ENCODE data around the gene CARD11. TPM values are rescaled to one million over a fixed set of nuclear protein-coding genes. Genes with fewer than 3 reads are reported as not detected.

Gene CARD11
- total RNA-seq, 4 donors from 2014 or later = 3.1 to 53.6 (median 5.9) TPM

DNA sequence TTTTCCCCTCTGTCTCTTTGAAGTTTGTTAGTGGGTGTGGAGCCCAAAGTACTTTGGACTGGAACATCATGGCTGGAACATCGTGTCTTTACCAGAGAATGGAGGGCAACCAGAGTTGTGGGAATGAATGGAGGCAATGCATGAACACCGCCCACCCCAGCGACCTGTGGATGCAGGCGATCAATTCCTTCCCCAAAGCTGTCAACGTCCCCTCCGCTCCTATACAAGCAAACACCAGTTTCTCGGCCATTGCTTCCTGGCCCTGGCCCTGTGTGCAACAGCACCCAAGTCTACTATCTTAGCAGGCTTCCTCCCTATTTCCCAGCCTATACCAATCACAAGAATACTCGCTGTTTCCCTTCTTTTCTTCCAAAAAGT lies 62.6 kb downstream of the CARD11 start:
- Histone ChIP-seq H3K4me3 (peak overlapping the region in 1 of 4 donors; percentile 33), H3K9me3 (no peaks in the 10 kb centered on the region), H3K27me3 (no peaks in the 10 kb centered on the region), H3K36me3 (no peaks in the 10 kb centered on the region), H3K27ac (peak overlapping the region in 2 of 4 donors; percentile 29 to 80), H3K4me1 (peaks cover 0 to 14% (median 4%) of the 10 kb centered on the region in 4 donors)
- DNase-seq = peak in 1 of 3 donors; percentile 27
- TF ChIP-seq, protein P1, sequence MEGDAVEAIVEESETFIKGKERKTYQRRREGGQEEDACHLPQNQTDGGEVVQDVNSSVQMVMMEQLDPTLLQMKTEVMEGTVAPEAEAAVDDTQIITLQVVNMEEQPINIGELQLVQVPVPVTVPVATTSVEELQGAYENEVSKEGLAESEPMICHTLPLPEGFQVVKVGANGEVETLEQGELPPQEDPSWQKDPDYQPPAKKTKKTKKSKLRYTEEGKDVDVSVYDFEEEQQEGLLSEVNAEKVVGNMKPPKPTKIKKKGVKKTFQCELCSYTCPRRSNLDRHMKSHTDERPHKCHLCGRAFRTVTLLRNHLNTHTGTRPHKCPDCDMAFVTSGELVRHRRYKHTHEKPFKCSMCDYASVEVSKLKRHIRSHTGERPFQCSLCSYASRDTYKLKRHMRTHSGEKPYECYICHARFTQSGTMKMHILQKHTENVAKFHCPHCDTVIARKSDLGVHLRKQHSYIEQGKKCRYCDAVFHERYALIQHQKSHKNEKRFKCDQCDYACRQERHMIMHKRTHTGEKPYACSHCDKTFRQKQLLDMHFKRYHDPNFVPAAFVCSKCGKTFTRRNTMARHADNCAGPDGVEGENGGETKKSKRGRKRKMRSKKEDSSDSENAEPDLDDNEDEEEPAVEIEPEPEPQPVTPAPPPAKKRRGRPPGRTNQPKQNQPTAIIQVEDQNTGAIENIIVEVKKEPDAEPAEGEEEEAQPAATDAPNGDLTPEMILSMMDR (IDR thresholded peaks at IDR 0.05) = no peak
- no peak for TF ChIP-seq POLR2A (IDR thresholded peaks at IDR 0.05)

DNA sequence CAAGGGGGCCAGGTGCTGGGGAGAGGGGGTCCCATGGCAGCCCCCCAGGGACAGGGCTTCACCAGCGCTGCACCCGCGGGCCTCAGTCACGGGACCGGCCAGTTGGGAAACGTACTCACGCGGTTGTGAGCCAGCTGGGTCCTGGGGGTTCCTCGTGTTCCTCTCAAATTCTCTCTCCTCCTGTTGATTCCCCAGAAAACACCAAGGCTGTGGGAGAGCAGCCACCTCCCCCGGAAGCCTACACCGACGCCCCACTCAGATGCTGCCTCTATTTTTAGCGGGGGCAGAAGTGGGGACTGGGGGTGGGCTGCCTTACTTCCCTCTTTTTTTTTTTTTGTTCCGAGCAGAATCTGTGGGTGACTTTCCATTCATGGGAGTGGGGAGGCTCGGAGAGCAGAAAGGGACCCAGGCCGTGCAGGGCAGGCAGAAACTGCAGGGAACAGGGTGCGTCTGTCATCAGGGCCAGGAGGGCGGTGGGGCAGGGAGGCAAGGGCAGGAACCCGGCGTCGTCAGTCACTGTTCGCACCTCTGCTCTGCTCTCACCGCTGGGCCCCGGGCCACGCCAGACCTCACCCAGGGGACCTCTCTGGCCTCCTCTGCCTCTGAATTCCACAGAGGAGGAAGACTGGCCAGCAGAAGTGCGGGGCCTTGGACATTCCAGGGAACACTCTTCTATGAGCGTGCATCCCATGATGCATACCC lies 63.1 kb downstream of the CARD11 start:
- H3K36me3 ChIP-seq = no peaks in the 10 kb centered on the region
- TF ChIP-seq, protein P1 (IDR thresholded peaks at IDR 0.05) = no peak
- no peak for TF ChIP-seq POLR2A (IDR thresholded peaks at IDR 0.05)
- no peaks in the 10 kb centered on the region for H3K27me3 ChIP-seq
- H3K4me3 ChIP-seq = peak overlapping the region in 2 of 4 donors; percentile 4 to 33
- H3K9me3 ChIP-seq = no peaks in the 10 kb centered on the region
- DNase-seq = peak in 2 of 3 donors; percentile 57 to 62
- peak overlapping the region in 2 of 4 donors; percentile 29 to 80 for H3K27ac ChIP-seq
- H3K4me1 ChIP-seq = peaks cover 0 to 14% (median 3%) of the 10 kb centered on the region in 4 donors

DNA sequence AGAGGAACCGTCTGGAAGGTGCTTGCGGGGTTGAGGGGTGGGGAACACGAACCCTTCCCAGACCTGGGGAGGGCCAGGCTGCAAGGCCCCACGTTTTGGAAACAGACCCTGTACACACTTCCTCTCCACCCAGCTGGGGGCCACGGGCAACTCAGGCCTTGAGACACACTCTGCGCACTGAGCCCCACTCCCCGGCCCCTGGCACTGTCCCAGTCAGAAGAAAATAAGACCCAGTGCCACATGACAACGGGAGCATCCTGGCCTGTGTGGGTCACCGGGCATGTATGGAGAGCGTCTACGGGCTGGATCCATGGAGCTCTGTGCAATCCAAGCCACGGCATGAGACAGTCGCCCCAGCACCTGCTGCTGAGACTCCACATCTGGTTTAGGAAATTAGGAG lies 63.7 kb downstream of the CARD11 start:
- Histone ChIP-seq H3K4me1 (peaks cover 0 to 14% (median 3%) of the 10 kb centered on the region in 4 donors), H3K27me3 (no peaks in the 10 kb centered on the region), H3K9me3 (no peaks in the 10 kb centered on the region), H3K27ac (peak overlapping the region in 2 of 4 donors; percentile 29 to 80), H3K36me3 (no peaks in the 10 kb centered on the region), H3K4me3 (peak overlapping the region in 2 of 4 donors; percentile 4 to 33)
- DNase-seq = peak in 1 of 3 donors; percentile 48
- no peak for TF ChIP-seq POLR2A (IDR thresholded peaks at IDR 0.05)
- TF ChIP-seq, protein P1 (IDR thresholded peaks at IDR 0.05) = no peak

DNA sequence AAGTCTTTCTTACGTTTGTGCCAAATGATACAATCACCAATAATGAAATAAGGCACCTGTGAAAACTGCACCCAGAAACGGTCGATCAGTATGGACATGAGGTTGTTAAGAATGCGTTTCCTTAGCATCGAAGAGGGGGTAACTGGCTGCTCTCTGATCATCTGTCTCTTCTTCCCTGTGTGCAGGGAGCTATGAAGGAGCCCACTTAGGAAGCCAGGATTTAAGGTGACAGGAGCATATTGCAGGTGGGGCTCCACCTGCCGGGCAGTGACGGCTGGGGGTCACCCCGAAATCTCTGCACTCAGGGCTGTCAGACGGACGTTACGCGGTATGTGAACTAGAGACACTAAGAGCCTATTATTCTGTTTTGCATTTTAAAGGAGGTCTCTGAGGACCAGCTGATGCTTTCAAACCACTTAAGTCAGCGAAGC lies 64.5 kb downstream of the CARD11 start:
- Histone ChIP-seq H3K27ac (peak overlapping the region in 2 of 4 donors; percentile 29 to 80), H3K4me3 (peak overlapping the region; percentile 4 to 39 (median 24)), H3K27me3 (no peaks in the 10 kb centered on the region), H3K36me3 (no peaks in the 10 kb centered on the region), H3K9me3 (no peaks in the 10 kb centered on the region), H3K4me1 (peaks cover 0 to 14% (median 3%) of the 10 kb centered on the region in 4 donors)
- TF ChIP-seq, protein P1 (IDR thresholded peaks at IDR 0.05) = peak in 1 of 6 experiments; percentile 4
- no peak for TF ChIP-seq POLR2A (IDR thresholded peaks at IDR 0.05)
- DNase-seq = peak in 2 of 3 donors; percentile 59 to 65

DNA sequence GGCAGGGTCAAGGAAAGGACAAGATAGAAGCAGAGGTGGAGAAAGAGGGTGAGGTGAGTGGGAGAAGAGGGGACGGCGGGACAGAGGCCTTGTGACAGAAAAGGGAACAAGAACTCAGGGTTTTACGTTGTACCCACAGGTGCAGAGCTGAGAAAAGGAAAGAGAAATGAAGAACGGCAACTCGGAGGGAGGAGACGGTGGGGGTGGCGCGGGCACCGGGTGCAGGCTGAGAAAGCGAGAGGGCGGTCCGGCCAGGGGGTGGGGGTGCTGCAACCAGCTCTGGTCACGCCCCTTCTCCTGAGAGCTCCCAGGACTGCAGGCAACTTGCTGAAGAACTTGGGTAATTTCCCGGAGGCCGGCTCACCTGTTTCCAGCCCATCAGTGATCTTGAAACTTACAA lies 65.3 kb downstream of the CARD11 start:
- Histone ChIP-seq H3K4me1 (peaks cover 0 to 14% (median 3%) of the 10 kb centered on the region in 4 donors), H3K9me3 (no peaks in the 10 kb centered on the region), H3K4me3 (peak overlapping the region; percentile 4 to 39 (median 25)), H3K27me3 (no peaks in the 10 kb centered on the region), H3K27ac (peak overlapping the region in 2 of 4 donors; percentile 67 to 80), H3K36me3 (no peaks in the 10 kb centered on the region)
- TF ChIP-seq, protein P1 (IDR thresholded peaks at IDR 0.05) = no peak
- no peak for TF ChIP-seq POLR2A (IDR thresholded peaks at IDR 0.05)
- DNase-seq = peak in 2 of 3 donors; percentile 95
